K562 (cell line): ENCODE measurements around the gene OCIAD1. TPM values are rescaled to one million over a fixed set of nuclear protein-coding genes. Genes with fewer than 3 reads are reported as not detected.

ENCODE experiments used
- ARID1B ChIP-seq: fragments of 450-650 bp; IDR thresholded peaks from 2 replicates; pipeline ENCODE4 v1.6.1; 2016; ENCODE audit warnings: antibody characterized with exemption, mild to moderate bottlenecking, inconsistent platforms
- CBFA2T3 ChIP-seq: fragments of 450-650 bp; IDR thresholded peaks from 2 replicates; pipeline ENCODE4 v1.6.1; 2017
- GATA2 ChIP-seq: sonication (generic); formaldehyde crosslinking; IDR thresholded peaks from 2 replicates; pipeline ENCODE4 v1.4.0; 2020; ENCODE audit warnings: mild to moderate bottlenecking, missing genetic modification reagents
- HDAC2 ChIP-seq: fragments of 450-650 bp; IDR thresholded peaks from 2 replicates; pipeline ENCODE4 v1.6.1; 2016; ENCODE audit warnings: mild to moderate bottlenecking
- NELFE ChIP-seq: IDR thresholded peaks from 2 replicates; pipeline ENCODE4 v1.6.1; 2011; ENCODE audit warnings: mild to moderate bottlenecking; ENCODE audit not compliant: insufficient read depth, insufficient read length
- POLR2G ChIP-seq: fragments of 200-400 bp; formaldehyde crosslinking; IDR thresholded peaks from 2 replicates; pipeline ENCODE4 v1.6.1; 2017; ENCODE audit warnings: low read depth, mild to moderate bottlenecking, antibody characterized with exemption, low read length, moderate library complexity
- YBX1 ChIP-seq: fragments of 450-650 bp; IDR thresholded peaks from 2 replicates; pipeline ENCODE4 v1.7.1; 2016; ENCODE audit warnings: mild to moderate bottlenecking
- ZNF274 ChIP-seq: IDR thresholded peaks from 2 replicates; pipeline ENCODE4 v1.6.1; 2011; ENCODE audit warnings: low read depth, mild to moderate bottlenecking, low read length, moderate library complexity, borderline replicate concordance
- polyA plus RNA-seq, 8 experiments: library from polyadenylated mRNA; depleted of rRNA in 4 of 8; stranded (reverse) in 5 of 8; unstranded in 3 of 8; fragments of >200 nt; fragmentation: Nextera tagmentation in 2 of 8; fragmentation: Illumina TruSeq in 1 of 8; extraction: Ambion mirVana in 2 of 8; extraction: Trizol in 1 of 8; gene quantifications; 2 replicates each; pipeline versions ENCODE4 v1.2.1 to v1.2.3, GENCODE V29; 2011 to 2014; ENCODE audit warnings: inconsistent platforms in 1 of 8, missing spikeins in 1 of 8
- total RNA-seq, 7 experiments: library from RNA; depleted of rRNA in 6 of 7; stranded (reverse); fragments of >200 nt in 6 of 7; fragmentation: Illumina TruSeq in 2 of 7; extraction: Trizol in 2 of 7; gene quantifications; 2 replicates each; pipeline versions ENCODE4 v1.2.1 to v1.2.3, GENCODE V29; 2011 to 2021; ENCODE audit warnings: low replicate concordance in 1 of 7
- TF ChIP-seq, protein P1 (sequence below): sonication (generic); formaldehyde crosslinking; IDR thresholded peaks from 2 replicates; pipeline ENCODE4 v1.8.0; 2023; ENCODE audit warnings: missing genetic modification reagents, mild to moderate bottlenecking, borderline replicate concordance
- TF ChIP-seq, protein P2 (sequence below), 2 experiments: IDR thresholded peaks in 1 of 2; conservative IDR thresholded peaks in 1 of 2; 2 replicates each; pipeline ENCODE4 v1.6.1; 2016; ENCODE audit warnings: low read depth in 2 of 2, mild to moderate bottlenecking in 1 of 2, missing compliant biosample characterization in 1 of 2, missing genetic modification characterization in 1 of 2, moderate library complexity in 1 of 2
- TF ChIP-seq, protein P3 (sequence below): sonication (generic); formaldehyde crosslinking; IDR thresholded peaks from 2 replicates; pipeline ENCODE4 v1.4.0; 2020; ENCODE audit warnings: mild to moderate bottlenecking, missing genetic modification reagents

Gene OCIAD1
- total and polyA plus RNA-seq, 9 of the 15 experiments (the other 6 are each of a cell fraction or from before 2014, with no cell fraction given), result 99.0 to 358 (median 196) TPM

DNA sequence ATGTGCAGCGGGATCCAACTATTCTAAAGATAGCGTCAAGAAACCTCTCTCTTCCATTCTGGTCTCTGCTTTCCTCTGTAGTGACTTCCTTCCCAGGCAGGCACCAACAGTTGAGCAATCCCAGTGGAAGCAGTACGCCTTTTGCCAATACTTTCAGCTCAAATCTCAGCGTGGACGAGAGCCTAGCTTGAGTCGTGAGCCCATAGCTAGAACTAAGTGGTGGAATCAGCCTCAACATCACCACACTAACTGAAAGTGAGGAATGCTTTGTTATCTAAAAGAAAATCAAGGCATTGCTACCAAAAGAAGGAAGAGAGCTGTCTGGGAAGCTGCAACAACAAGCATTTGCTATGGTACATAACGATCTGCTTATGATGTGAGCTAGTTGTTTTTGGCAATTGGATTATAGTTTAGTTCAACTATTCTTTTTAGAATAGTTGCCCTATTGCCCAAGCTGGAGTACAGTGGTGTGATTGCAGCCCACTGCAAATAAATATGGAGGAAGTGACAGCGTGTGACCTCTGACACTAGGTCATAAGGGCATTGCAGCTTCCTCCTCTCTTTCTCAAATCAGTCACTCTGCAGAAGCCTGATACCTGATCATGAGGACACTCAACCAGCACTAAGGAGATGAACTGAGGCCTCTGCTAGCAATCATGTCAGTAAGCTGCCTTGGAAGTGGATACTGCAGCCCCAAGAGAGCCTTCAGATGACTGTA is 26.1 kb upstream of the OCIAD1 start (continued):
- TF ChIP-seq, protein P1, sequence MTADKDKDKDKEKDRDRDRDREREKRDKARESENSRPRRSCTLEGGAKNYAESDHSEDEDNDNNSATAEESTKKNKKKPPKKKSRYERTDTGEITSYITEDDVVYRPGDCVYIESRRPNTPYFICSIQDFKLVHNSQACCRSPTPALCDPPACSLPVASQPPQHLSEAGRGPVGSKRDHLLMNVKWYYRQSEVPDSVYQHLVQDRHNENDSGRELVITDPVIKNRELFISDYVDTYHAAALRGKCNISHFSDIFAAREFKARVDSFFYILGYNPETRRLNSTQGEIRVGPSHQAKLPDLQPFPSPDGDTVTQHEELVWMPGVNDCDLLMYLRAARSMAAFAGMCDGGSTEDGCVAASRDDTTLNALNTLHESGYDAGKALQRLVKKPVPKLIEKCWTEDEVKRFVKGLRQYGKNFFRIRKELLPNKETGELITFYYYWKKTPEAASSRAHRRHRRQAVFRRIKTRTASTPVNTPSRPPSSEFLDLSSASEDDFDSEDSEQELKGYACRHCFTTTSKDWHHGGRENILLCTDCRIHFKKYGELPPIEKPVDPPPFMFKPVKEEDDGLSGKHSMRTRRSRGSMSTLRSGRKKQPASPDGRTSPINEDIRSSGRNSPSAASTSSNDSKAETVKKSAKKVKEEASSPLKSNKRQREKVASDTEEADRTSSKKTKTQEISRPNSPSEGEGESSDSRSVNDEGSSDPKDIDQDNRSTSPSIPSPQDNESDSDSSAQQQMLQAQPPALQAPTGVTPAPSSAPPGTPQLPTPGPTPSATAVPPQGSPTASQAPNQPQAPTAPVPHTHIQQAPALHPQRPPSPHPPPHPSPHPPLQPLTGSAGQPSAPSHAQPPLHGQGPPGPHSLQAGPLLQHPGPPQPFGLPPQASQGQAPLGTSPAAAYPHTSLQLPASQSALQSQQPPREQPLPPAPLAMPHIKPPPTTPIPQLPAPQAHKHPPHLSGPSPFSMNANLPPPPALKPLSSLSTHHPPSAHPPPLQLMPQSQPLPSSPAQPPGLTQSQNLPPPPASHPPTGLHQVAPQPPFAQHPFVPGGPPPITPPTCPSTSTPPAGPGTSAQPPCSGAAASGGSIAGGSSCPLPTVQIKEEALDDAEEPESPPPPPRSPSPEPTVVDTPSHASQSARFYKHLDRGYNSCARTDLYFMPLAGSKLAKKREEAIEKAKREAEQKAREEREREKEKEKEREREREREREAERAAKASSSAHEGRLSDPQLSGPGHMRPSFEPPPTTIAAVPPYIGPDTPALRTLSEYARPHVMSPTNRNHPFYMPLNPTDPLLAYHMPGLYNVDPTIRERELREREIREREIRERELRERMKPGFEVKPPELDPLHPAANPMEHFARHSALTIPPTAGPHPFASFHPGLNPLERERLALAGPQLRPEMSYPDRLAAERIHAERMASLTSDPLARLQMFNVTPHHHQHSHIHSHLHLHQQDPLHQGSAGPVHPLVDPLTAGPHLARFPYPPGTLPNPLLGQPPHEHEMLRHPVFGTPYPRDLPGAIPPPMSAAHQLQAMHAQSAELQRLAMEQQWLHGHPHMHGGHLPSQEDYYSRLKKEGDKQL (CRISPR knock-in tag), result no peak
- TF ChIP-seq, protein P2, sequence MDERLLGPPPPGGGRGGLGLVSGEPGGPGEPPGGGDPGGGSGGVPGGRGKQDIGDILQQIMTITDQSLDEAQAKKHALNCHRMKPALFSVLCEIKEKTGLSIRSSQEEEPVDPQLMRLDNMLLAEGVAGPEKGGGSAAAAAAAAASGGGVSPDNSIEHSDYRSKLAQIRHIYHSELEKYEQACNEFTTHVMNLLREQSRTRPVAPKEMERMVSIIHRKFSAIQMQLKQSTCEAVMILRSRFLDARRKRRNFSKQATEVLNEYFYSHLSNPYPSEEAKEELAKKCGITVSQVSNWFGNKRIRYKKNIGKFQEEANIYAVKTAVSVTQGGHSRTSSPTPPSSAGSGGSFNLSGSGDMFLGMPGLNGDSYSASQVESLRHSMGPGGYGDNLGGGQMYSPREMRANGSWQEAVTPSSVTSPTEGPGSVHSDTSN (CRISPR knock-in tag; IDR thresholded peaks at IDR 0.05; ENCODE audit: low read depth), result no peak
- TF ChIP-seq, protein P2 (tag; conservative IDR thresholded peaks at IDR 0.05; ENCODE audit: low read depth), result peak; percentile 32; the same call in 1 of the 2 replicates
- TF ChIP-seq NELFE (no peak), ARID1B (peak; percentile 30), YBX1 (no peak), CBFA2T3 (peak; percentile 73), GATA2 (CRISPR knock-in tag) (no peak), ZNF274 (no peak), POLR2G (no peak), HDAC2 (peak; percentile 53; the same call in 1 of the 2 replicates)
- TF ChIP-seq, protein P3, sequence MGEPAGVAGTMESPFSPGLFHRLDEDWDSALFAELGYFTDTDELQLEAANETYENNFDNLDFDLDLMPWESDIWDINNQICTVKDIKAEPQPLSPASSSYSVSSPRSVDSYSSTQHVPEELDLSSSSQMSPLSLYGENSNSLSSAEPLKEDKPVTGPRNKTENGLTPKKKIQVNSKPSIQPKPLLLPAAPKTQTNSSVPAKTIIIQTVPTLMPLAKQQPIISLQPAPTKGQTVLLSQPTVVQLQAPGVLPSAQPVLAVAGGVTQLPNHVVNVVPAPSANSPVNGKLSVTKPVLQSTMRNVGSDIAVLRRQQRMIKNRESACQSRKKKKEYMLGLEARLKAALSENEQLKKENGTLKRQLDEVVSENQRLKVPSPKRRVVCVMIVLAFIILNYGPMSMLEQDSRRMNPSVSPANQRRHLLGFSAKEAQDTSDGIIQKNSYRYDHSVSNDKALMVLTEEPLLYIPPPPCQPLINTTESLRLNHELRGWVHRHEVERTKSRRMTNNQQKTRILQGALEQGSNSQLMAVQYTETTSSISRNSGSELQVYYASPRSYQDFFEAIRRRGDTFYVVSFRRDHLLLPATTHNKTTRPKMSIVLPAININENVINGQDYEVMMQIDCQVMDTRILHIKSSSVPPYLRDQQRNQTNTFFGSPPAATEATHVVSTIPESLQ, result no peak
